Fibroblast of gingiva (primary cell): Measurements from ENCODE around the gene DEAF1.

Experiments used
- DNase-seq: peaks from one replicate; pipeline ENCODE4 v3.0.0-alpha.2; 2011; ENCODE audit warnings: low read depth

DEAF1 gene

DNA sequence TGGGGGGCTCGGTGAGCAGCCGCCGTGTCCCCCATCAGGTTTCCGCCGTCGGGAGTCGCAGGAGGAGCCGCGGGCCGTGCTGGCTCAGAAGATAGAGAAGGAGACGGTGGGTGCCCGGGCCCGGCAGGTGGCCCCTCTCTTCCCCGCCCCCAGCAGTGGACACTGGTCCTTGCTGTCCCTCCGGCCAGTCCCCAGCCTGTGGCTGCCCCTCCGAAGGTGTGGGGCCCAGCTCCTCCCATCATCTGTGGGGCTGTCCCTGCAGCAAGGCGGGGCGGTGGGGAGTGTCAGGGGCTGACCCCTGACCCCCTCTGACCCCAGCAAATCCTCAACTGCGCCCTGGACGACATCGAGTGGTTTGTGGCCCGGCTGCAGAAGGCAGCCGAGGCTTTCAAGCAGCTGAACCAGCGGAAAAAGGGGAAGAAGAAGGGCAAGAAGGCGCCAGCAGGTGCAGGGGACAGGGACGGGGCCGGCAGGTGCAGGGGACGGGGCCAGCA, 26.3 kb upstream of the DEAF1 start:
- DNase-seq, result no peak

DNA sequence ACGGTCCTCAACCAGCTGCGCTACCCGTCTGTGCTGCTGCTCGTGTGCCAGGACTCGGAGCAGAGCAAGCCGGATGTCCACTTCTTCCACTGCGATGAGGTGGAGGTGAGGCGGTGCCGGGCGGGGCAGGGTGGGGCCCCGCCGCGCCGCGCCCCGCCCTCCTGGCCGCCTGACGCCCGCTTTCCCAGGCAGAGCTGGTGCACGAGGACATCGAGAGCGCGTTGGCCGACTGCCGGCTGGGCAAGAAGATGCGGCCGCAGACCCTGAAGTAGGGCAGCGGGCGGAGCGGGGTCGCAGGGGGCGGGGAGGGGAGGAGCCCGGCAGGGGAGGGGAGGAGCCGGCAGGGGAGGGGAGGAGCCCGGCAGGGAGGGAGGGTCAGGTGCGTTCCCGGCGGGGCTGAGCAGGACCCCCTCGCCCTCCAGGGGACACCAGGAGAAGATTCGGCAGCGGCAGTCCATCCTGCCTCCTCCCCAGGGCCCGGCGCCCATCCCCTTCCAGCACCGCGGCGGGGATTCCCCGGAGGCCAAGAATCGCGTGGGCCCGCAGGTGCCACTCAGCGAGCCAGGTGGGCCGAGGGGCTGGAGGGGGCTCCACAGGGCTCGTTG, 25.7 kb upstream of the DEAF1 start:
- no peak for DNase-seq

DNA sequence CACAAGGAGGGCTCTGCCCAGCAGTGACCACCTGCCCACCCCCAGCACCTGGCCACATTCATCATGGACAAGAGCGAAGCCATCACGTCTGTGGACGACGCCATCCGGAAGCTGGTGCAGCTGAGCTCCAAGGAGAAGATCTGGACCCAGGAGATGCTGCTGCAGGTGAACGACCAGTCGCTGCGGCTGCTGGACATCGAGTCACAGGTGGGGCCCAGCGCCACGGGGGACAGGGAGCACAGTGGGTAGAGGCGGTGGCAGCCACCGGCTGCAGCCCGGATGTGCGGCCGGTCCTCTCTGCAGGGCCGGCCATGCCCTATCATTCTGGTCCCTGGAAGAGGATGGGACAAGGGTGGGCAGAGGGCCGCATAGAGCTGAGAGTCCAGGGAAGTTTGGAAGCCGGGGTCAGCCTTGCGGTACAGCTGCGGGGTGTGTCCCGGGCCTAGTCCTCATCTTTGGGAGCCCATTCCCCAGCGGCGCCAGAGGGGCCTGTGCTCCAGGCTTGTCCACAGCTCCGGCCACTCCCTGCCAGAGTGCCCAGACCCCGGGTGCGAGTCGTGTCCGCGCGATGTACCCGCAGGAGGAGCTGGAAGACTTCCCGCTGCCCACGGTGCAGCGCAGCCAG, 25.1 kb upstream of the DEAF1 start:
- no peak for DNase-seq

DNA sequence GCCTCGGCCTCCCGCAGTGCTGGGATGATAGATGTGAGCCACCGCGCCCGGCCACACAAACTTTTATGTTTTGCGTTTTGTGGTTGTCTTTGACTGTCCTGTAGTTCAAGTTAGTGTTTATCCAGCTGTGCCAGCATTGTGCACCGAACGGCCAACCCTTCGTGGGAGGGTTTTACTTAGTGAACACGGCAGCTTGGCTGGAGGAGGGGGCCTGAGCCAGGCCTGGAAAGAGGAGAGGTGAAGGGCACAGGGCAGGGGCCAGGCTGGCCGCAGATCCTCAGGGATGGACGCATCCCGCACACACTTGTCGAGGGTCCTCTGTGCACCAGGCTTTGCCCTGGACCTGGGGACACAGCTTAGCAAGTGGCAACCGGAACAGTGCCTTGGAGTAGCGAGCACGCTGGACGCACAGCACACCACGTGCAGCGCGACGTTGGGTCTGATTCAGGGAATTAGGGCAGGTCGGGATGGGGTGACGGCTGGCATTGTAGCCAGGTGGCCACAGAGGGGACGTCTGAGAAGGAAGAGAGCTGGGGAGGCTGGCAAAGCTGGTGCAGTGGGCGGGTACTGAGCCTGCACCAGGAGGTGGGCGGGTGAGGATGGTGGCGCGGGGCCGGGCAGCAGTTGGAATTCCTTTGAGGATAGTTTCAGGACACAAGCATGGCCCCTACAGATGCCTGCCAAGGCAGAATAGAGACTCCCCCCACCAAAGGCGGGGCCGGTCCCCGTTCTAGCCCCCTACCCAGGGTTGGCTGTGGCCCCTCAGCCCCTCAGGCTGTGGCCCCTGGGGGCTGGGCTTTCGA, 24.4 kb upstream of the DEAF1 start:
- DNase-seq, result no peak

DNA sequence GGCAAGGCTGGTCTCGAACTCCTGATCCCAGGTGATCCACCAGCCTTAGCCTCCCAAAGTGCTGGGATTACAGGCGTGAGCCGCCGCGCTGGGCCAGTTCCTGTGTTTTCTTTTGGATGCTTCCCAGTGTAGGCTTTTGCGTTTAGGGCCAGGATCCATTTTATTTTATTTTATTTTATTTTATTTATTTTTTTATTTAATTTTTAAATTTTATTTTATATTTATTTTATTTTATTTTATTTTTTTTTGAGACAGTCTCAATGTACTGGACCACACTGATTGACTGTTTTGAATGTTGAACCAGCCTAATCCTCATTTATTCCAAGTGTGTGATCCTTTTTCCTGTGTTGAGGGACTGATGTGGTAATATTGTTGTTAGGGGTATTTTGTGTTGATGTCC, 19.4 kb upstream of the DEAF1 start:
- no peak for DNase-seq

DNA sequence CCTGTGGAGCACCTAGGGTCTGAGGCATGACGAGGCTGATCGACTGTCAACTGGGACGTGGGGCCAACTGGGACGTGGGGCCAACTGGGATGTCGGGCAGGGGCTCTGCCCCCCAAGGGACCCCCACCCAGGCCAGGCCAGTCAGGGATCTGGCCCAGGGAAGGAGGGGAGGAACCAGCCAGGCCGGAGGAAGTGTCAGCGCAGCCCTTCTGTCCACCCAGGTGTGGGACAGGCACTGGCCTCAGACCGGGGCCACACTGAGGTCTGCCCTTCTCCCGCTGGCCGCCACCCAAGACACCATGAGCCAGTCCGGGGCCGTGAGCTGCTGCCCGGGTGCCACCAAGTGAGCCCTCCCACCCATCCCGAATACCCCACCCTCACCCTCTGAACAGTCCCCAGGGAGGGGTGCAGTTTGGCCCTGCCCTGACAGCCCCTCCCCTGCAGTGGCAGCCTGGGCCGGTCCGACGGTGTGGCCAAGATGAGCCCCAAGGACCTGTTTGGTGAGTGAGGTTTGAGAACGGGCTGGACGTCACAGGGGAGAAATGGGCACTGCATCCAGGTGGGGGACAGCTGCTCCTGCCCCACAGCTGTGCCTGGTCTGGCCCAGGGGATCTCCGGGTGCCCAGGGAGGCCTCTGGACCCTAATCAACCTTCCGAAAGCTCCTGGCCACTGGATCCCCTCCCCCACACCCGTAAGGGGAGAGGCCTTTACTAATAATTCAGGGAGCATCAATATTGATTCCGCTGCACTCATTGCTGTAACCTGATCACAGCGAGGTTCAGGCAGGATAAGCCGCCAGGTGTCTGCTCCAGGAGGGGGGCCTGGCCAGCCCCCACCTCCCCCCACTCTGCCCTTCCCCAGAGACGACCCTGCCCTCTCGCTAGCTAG, 14.3 kb upstream of the DEAF1 start:
- no peak for DNase-seq

DNA sequence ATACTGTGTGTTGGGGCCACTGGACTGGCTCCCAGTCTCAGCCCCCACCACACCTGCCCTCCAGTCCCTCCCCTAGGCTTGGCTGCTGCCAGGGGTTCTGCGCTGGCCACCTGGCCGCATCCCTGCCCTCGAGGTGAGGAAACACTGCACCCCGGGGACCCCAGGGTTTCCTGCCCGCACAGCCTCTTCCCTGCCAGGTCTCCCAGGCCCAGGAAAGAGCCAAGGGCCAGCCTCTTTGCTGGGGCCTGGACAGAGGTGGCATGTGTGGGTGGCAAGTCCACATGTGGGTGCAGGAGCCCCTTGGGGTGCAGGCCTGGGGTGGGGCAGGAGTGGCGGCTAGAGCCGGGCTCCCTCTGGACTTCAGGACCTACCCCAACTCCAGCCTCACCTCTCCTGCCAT, 13.5 kb upstream of the DEAF1 start:
- no peak for DNase-seq

DNA sequence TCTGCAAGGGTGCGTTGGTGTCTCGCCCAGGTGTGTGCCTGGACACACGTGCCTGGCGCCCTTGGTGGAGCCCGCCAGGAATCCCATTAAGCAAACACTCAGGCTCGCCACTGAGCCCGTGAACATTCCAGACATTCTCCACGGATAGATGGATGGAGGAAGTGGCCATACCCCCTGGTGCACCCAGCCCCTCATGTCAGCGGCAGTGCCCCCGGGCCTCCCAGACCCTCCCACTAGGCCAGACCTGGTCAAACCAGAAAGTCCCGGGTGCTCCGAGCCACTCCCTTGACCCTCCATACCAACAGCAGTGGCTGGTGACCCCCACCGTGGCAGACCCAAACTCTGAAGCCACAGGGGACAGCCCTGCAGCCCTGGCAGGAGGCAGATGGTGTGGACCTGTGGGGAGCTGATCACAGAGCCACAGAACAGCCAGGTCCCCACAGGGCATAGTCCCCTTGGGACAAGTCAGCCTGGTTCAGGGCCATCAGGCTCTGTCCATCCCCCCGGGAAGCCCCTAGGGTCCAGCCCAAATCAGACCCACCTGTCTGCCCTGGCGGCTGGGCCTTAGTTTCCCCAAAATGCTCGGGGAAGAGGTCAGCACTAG, 12.9 kb upstream of the DEAF1 start:
- DNase-seq, result no peak

DNA sequence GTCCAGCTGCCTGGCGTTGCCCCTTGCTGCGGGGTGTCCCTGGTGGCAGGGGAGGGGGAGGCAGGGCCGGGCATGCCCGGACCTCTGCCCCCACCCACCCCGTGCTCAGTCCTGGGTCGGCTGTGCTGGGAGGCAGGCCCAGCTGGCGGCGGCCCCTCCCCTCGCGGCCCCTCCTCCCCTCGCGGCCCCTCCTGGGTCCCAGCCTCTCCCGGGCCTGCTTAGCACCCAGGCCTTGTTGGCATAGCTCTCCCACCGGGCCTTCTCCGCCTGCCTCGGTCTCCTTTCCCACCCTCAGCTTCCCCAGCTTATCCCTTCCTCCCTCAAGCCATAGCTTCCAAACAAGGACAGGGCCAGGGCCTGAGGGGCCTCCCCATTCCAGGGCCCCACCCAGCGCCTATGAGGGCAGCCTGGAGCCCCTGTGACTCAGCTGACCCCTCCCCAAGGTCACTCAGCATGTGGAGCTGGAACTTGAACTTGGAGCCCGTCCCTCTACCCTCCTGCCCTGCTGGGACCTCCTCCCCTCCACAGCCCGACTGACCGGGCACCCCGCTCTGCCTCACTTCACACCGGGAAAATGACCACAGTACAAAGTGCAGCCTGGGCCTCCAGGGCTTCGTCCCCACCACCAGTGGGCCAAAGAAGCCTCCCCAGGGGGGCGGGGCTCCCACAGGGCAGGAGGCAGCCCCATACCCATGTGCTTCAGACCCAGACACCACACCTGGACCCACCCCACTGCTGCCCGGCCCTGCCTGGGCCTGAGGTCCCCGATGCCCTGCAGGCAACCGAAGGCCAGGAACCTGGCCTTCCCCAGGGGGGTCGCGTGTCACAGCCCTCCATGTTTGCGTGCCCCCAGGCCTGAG, 12.2 kb upstream of the DEAF1 start:
- DNase-seq, result peak; percentile 62

DNA sequence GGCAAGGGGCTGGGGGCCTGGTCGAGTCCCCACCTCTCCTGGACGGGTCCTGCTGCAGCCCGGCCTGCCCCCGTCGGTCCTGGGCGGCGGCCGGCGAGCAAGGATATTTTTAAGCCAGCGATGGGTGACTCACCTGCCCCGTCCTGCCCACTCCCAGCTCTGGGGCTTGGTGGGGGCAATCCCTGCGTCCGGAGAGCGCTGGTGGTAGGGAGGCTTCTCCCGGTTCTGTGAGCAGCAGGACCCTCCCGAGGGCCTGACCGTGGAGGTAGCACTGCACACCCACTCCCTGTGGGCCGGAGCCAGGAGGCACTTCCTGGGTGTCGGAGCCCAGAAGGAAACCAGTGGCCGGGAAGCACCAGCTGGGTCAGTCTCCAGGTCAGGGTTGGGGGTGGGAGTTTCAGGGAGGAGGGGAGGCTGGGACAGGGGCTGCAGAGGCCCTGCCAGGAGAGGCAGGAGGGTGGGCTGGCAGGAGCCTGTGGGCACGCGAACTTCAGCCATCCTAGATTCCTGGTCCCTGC, 11.5 kb upstream of the DEAF1 start:
- no peak for DNase-seq

DNA sequence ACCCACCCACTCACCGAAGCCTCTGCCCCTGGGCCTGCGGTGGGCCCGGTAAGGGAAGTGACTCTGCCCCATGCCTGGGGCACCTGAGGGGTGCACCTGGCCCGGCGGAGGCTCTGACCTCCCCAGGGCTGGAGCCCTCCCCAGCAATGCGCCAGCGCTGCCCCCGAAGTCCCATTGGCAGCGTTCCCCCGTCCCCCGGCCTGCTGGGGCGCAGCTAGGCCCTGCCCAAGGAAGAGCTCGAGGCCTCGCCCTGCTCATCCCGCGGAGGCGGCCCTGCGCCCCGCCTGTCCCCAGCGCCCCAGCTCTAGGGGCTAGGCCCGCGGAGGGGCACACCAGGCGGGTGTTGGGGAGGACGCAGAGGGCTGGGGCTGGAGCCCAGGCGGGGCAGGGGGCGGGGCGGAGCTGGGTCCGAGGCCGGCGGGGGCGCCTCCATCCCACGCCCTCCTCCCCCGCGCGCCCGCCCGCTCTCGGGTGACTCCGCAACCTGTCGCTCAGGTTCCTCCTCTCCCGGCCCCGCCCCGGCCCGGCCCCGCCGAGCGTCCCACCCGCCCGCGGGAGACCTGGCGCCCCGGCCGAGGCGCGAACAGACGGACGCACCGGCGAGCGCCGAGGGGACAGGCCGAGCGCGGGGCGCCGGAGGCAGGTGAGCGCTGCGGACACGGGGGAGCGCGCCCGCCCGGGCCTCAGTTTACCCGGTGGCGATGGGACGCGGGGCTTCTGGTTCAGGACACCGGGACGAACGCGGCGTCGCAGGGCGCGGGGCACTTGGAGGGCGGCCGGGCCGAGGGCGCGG, 10.8 kb upstream of the DEAF1 start, which contains the start of gene EPS8L2:
EPS8L2 (plus strand) TSS at position 586 of the 793 bp plus-strand sequence. CDS start 3,177 bp downstream, outside the sequence.
- no peak for DNase-seq

DNA sequence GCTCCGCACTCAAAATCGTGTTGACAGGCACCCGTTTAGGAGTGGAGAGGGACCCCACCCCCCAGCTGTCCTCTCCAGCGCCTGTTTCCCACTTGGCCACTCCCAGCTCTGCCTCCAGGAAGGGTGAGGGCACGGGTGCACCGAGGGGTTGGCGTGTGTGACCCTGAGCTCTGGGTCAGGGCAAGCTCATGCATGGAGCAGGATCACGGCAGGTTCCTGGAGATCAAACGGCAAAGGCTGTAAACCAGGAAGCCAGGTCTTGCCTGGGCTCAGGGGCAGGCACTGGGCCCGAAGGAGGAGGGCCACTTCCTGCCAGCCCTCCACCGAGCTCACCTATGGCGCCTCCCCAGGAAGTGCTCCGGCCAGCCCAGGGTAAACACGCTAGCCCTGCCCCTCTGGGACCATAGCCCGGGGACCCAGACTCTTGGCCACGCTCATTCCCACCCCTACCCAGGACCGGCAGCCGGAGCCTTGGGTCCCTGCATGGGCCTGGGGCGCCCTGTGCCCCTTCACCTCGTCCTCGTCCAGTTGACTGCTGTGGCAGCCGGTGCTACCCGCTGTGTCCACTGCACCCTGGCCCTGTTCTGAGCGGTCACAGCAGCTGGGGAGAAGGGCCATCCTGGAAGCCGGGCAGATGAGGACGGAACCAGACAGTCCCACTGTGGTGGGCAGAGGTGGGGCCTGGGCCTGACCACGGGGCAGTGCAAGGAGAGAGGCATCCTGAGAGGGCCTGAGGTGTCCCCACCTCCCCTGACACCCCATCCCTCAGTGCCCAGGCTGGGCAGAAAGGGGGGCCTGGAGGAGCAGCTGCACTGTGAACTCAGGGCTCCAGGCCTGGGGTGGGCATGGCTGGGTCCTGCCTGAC, 10.0 kb upstream of the DEAF1 start:
- no peak for DNase-seq

DNA sequence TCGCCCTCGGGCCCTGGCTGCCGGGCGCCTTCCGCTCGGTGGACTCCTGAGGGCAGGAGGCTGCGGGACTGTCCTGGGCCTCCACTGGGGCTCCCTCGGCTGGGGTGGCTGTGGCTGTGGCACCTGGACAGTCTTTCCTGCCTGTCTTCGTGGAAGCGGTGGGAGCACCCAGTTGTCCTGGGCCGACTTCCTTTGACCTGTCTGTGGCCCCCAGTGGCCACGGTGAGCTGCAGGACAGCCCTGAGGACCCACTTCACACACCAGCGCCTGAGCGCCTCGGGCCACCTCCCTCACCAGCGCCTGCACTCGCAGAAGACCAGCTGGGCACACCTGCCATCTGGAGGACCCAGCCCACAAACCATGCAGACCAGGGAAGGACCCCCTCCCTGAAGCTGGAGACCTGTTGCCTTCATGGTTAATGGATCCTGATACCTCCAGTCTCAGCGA, 9.2 kb upstream of the DEAF1 start:
- DNase-seq, result no peak

DNA sequence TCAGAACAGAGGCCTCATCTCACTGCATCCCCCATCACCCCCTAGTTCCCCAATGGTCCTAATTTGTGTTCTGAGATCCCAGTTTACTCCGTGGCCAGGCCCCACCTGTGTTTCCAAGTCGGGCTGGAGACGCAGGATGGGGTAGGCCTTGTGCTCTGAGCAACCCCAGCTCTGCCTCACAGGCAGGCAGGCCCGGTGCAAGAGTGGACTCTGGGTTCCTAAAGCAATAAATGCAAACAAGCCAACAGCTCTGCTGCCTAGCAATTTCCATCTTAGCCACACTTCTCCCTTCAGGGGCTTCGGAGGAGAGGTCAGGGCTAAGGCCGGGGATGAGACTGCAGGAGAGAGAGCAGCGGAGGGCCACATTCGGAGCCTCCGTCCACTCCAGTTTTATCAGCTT, 8.5 kb upstream of the DEAF1 start:
- DNase-seq, result no peak

DNA sequence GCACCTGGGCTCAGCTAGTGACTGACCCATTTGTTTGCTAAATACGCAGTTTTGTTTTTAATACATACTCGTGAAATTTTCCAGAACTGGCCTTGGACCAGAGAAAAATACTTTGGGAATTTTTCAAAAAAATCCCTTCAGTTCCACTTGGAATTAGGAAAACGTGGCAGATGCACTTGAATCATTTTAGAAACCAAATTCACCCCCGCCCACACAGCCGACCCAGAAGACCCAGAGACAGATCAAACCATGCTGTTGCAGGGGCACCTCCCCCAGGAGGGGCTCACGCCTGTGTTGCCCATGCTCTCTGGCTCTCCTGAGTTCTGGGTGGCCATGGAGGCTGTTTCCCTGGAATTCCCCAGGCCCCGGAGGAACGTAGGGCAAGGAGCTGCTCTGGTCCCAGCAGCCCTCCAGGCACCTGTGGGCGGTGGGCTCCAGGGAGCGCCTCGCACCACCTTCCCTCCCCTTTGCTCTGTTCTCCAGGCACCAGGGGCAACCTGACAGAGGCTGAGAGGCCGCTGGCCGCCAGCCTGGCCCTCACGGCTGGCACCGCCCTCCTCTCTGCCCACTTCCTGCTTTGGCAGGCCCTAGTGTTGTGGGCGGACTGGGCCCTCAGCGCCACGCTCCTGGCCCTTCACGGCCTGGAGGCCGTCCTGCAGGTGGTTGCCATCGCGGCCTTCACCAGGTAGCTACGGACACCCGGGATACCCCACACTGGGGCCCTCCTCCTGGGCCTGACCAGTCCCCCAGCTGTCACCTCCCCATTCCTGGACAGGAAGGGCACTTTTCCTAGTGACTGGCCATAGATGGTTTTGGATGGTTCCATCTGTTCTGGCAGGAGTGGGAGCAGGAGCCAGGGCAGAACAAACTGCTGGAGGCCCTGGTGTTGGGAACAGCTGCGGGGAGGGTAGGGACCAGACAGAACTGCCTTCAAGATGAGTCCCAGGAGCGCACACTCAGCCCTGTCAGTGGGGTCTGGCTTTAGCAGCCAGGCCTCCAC, 7.7 kb upstream of the DEAF1 start:
- DNase-seq, result peak; percentile 46

DNA sequence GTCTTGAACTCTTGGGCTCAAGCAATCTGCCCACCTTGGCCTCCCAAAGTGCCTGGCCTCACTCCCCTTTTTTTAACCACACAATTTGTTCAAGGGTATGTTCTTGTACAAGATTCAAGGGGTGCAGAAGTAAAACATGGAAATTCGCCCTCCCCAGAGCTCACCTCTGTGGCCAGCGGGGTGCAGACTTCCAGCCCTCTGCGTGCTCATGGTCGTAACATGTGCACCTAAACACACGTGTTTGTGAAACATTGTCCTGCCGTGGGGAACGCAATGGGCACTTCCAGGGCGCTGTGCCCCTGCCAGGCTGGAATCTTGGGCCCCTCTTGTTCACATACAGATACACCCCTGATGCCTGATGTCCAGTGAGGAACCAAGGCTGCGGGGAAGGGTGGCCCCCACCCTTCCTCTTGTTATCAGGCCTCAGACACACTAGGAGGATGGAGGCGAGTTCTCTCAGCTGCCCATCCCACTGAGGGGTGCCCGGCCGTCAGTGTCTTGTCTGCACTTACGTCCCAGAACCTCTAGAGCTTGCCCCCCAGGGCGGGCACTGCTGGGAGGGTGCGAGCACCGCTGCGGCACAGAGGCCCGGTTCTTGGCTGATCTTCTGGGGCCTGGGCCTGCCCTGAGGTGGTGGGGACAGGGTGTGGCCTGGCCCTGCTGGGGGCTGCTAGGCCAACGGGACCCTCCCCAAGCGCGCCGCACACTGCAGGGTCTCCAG, 6.9 kb upstream of the DEAF1 start:
- DNase-seq, result no peak

DNA sequence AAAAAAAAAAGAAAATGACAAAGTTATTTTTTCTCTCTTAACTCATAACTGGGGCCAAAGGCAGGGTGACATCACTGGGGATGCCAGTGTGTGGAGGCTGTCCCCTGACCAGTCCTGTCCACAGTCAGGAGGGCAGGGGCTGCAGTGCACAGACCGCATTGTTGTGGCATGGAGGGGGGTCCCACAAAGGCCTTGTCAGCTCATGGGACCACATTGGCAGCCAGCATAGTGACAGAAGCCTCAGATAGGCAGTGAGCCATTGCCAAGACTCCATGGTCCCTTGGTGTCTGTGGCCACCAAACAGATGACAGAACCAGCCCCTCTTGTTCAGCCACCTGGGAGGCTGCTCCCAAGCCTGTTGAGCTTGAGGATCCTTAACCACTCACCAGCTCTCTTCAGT, 4.7 kb upstream of the DEAF1 start:
- no peak for DNase-seq
